Right ventricle myocardium inferior (tissue), 1 donor: ENCODE measurements around the gene MRPL10. TPM values are rescaled to one million over a fixed set of nuclear protein-coding genes. Genes with fewer than 3 reads are reported as not detected.

Experiments used
- ATAC-seq: fragments of 200-7000 bp; cut with Tn5 transposase; one replicate; pipeline ENCODE4 v1.9.1; 2020; ENCODE audit warnings: mild to moderate bottlenecking, moderate library complexity
- DNase-seq: peaks from one replicate; pipeline ENCODE4 v3.0.0; 2021; ENCODE audit errors: missing footprints
- intact Hi-C: fragments of 100-400 bp; cut with DNase I; formaldehyde crosslinking; loops from one replicate; pipeline ENCODE4 v1.11.0; 2022
- total RNA-seq: library from RNA; stranded (reverse); fragmentation: NEBNext Ultra II Directional; extraction: Animal tissue kit (Norgen Biotek cat#: 25700); gene quantifications from one replicate; pipeline ENCODE4 v1.2.1, GENCODE V29; 2021
- donor health status: DM: no; HTN: yes; CAD: no; lungs with severe emphysema.

The MRPL10 gene
- total RNA-seq, 1 donor from 2014 or later = 54.9 TPM

DNA sequence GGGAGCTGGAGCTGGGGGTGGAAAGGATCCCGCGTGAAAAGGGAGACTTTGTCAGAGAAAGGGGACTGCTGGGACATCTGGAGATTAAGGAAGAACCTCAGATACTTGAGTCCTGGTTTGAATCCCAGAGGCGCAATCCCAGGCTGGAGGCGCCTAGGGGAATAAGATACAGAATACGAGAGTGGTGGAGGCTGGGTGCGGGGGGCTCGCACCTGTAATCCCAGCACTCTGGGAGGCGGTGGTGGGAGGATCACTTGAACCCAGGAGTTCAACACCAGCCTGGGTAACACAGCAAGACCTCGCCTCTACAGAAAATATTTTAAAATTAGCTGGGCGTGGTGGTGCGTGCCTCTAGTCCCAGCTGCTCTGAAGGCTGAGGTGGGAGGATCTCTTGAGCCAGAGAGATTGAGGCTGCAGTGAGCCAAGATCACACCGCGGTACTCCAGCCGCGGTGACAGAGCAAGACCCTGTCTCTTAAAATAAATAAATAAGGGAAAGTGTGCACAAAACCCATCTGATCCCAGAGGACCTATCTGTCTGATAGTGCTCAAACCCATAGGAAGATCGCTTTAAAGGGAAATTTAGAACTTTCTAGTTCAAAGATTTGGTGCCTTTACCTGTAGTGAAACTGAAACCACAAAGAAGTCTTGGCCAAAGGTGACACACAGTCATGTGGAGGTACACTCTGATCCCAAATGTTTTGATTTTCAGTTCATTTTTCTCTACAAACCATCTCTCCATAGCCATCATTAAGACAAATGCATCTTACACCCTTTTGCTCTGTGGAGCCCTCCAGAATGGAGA, 10.3 kb upstream of the MRPL10 start:
- intact Hi-C loops = loop anchor here (1.0 to 2.0 kb wide), 4 partner anchors 49 to 183 kb away; no protein-coding TSS in a partner anchor
- ATAC-seq = no peak
- DNase-seq = no peak

- intact Hi-C loops = loop anchor here (1.0 to 2.0 kb wide), 4 partner anchors 49 to 184 kb away; no protein-coding TSS in a partner anchor
- DNase-seq (peak; percentile 96), ATAC-seq (peak; percentile 95)
These were observed 9.6 kb upstream of the MRPL10 start, which contains the start of gene SCRN2 for GRCh38 chr17:47840742-47841487. Gene SCRN2 (minus strand): TSS chr17:47841273. CDS start chr17:47840843, 430 bp downstream.

DNA sequence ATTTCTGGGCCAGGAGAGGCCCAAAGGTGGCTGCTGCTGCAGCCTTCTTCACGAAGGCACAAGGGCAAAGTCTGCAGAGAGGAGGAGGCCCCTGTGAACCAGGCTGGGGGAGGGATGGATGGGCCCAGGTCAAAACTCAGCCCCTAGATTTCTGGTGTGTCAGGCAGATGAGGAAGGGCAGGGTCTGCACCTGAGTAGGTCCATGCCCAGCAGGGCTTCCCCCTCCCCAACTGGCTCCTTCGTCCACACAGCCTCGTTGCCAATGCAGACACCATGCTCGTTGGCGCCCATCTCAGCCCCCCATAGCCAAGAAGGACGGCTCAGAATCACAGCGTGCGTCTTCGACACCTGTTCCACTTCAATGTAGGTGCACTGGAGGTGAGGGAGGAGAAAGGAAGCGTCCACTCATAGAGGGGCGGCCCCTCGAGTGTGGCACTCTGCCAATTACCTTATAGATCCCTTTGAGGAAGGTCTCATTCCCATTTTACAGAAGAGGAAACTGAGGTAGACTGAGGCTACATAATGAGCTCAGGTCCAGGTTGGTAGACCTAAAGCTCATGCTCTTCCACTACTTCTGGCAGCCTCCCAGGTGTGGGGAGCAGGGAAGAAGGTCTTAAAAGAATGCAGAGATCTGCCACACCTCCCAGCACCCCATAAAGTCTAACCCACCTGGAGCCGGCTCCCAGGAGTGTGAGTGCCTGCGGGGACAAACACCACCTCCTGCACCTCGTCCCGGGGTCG, 8.8 kb upstream of the MRPL10 start:
- DNase-seq (no peak), ATAC-seq (no peak)

DNA sequence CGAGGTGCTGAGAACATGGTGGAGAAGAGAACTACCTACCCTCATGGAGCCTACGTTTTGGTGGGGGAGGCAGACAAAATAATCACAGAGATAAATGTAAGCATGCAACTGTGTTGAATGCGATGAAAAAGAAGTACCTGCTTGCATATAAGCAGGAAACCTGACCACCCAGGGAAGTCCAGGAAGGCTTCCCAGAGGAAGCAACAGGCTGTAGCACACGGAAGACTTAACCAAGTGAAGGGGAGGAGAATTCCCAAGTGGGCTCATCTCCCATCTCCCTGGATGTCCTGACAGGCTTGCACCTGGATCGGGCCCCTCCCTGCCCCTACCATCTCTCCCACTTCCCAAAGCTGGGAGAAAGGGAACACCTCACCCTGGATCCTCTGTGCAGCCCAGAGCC, 7.7 kb upstream of the MRPL10 start:
- ATAC-seq = no peak
- intact Hi-C loops = no loop called here
- DNase-seq = no peak

More for the DNA sequence above, 8.8 kb upstream of the MRPL10 start:
- intact Hi-C loops = loop anchor here (2.0 kb wide), 2 partner anchors 109 to 185 kb away; no protein-coding TSS in a partner anchor

GRCh38 chr17:47838636-47839035, 7.3 kb upstream of the MRPL10 start:
- intact Hi-C loops = no loop called here
- DNase-seq (no peak), ATAC-seq (no peak)

- ATAC-seq (no peak), DNase-seq (no peak)
- intact Hi-C loops = no loop called here
These were observed 6.2 kb upstream of the MRPL10 start for GRCh38 chr17:47837401-47838039.

GRCh38 chr17:47836601-47837000, 5.3 kb upstream of the MRPL10 start:
- intact Hi-C loops = no loop called here
- no peak for ATAC-seq
- no peak for DNase-seq

GRCh38 chr17:47834756-47835155, 3.4 kb upstream of the MRPL10 start:
- DNase-seq (no peak), ATAC-seq (no peak)
- intact Hi-C loops = no loop called here

DNA sequence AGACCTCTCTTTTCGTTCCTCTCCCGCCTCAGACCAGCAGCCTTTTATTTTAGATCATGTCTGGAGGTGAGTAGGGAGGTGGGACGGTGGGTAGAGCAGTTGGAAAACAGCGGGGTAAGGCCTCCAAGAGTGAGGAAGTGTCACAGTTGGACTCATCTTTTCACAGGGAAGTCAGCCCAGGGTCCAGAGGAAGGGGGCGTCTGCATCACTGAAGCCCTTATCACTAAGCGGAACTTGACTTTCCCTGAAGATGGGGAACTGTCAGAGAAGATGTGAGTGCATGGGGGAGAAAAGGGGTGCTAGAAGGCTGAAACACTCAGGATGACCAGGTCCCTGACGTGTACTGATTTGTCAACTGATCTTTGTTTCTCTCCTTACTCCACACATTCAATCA, 590 bp upstream of the MRPL10 start:
- intact Hi-C loops = no loop called here
- DNase-seq (no peak), ATAC-seq (peak; percentile 14)

DNA sequence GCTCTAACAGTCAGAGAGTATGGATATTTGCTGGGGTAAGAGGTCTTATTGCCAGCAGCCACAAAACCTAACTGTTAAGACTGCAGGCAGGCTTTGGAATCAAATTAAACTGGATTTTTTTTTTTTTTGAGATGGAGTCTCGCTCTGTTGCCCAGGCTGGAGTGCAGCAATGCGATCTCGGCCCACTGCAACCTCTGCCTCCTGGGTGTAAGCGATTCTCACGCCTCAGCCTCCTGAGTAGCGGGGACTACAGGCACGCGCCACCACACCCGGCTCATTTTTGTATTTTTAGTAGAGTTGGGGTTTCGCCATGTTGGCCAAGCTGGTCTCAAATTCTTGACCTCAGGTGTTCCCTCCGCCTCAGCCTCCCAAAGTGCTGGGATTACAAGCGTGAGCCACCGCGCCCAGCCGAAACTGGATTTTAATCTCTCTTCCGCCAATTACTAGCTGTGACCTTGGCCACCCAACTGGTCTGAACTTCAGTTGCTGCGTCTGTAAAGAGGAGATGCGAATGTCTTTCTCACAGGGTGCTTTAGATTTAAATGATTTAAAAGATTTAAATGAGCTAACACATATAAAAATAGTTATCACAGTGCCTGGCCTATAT, 842 bp downstream of the MRPL10 start:
- ATAC-seq = no peak
- intact Hi-C loops = no loop called here

GRCh38 chr17:47829870-47830269, 1.5 kb downstream of the MRPL10 start:
- intact Hi-C loops = no loop called here
- ATAC-seq = no peak
- no peak for DNase-seq

More for the DNA sequence above, 842 bp downstream of the MRPL10 start:
- DNase-seq = no peak

DNA sequence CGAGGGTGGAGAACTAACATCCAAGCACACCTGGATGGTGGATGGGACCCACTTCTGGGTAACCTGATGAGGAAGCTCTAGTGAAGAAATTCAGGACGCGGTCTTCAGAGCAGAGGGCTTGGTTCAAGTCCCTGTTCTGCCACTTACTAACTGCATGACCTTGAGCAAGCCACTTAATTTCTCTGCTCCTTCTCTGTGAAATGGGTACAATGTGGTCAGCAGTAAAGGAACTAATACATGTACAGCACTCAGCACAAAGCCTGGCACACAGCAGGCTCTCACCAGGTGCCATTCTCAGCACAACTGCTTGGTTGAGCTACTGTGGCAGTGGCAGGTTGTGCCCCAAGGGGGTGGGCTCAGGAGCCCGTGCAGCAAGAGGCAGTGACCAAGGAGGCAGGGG, 7.8 kb downstream of the MRPL10 start:
- no peak for ATAC-seq
- intact Hi-C loops = no loop called here
- no peak for DNase-seq

DNA sequence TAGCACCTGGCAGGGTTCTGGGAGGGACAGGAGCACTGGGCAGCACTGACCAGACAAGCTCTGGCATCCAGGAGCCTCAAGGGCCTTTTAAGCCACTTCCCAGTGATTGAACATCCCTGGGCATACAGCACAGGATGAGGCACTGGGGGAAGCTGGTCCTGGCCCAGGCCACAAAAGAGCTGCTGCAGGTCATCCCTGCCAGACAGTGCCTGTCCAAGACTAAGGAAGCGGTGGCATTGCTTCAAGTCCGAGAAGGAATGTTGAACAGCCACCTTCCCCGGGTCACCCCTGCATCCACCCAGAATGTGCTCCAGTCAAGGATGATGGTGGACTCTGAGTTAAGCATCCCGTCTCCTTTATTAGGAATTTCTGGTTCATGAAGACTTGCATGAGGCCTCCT, 8.6 kb downstream of the MRPL10 start:
- intact Hi-C loops = no loop called here
- ATAC-seq = no peak
- DNase-seq = no peak

GRCh38 chr17:47821424-47822391, 9.6 kb downstream of the MRPL10 start, which contains the start of gene OSBPL7:
Gene OSBPL7 (minus strand): TSS chr17:47821794. CDS start chr17:47820278, 1,516 bp downstream.
- DNase-seq (peak; percentile 79), ATAC-seq (peak; percentile 85)
- intact Hi-C loops = no loop called here

GRCh38 chr17:47821031-47821423, 10.3 kb downstream of the MRPL10 start:
- intact Hi-C loops = no loop called here
- no peak for ATAC-seq
- DNase-seq = no peak

- intact Hi-C loops = no loop called here
- DNase-seq (no peak), ATAC-seq (no peak)
These were observed 11.1 kb downstream of the MRPL10 start for GRCh38 chr17:47820033-47820789.
